Ectodermal cell (in vitro differentiated cells): ENCODE data around the gene CSNK1G2.
"Not testable (repeated sequence)": the region's sequence is repeated elsewhere in the genome, so short reads cannot be mapped to it uniquely, and the experiment has no call there.

Experiments used
- H3K27ac ChIP-seq: 2 replicates; pipeline ENCODE4 v1.7.0; 2013; ENCODE audit warnings: mild to moderate bottlenecking, low read depth, low read length; ENCODE audit not compliant: insufficient read depth, poor library complexity, severe bottlenecking
- H3K27me3 ChIP-seq: 2 replicates; pipeline ENCODE4 v1.7.0; 2013; ENCODE audit warnings: mild to moderate bottlenecking, low read length; ENCODE audit not compliant: insufficient read depth, control insufficient read depth, poor library complexity, severe bottlenecking
- H3K36me3 ChIP-seq: one replicate; pipeline ENCODE4 v1.7.0; 2013; ENCODE audit warnings: low read length; ENCODE audit not compliant: control insufficient read depth, insufficient read depth
- H3K4me1 ChIP-seq: one replicate; pipeline ENCODE4 v1.7.0; 2013; ENCODE audit warnings: low read length; ENCODE audit not compliant: control insufficient read depth, insufficient read depth
- H3K4me3 ChIP-seq: 2 replicates; pipeline ENCODE4 v1.7.0; 2013; ENCODE audit warnings: low read depth, low read length, control low read depth; ENCODE audit not compliant: insufficient read depth
- H3K9me3 ChIP-seq: 2 replicates; pipeline ENCODE4 v1.7.0; 2013; ENCODE audit warnings: mild to moderate bottlenecking, low read length, moderate library complexity; ENCODE audit not compliant: control insufficient read depth
- WGBS, 2 experiments: methylation state at CpG; one replicate each; pipeline ENCODE4 v1.1.7; 2013; ENCODE audit warnings: missing lambda C conversion rate in 2 of 2; 5-methylcytosine and 5-hydroxymethylcytosine counted together

CSNK1G2 gene

DNA sequence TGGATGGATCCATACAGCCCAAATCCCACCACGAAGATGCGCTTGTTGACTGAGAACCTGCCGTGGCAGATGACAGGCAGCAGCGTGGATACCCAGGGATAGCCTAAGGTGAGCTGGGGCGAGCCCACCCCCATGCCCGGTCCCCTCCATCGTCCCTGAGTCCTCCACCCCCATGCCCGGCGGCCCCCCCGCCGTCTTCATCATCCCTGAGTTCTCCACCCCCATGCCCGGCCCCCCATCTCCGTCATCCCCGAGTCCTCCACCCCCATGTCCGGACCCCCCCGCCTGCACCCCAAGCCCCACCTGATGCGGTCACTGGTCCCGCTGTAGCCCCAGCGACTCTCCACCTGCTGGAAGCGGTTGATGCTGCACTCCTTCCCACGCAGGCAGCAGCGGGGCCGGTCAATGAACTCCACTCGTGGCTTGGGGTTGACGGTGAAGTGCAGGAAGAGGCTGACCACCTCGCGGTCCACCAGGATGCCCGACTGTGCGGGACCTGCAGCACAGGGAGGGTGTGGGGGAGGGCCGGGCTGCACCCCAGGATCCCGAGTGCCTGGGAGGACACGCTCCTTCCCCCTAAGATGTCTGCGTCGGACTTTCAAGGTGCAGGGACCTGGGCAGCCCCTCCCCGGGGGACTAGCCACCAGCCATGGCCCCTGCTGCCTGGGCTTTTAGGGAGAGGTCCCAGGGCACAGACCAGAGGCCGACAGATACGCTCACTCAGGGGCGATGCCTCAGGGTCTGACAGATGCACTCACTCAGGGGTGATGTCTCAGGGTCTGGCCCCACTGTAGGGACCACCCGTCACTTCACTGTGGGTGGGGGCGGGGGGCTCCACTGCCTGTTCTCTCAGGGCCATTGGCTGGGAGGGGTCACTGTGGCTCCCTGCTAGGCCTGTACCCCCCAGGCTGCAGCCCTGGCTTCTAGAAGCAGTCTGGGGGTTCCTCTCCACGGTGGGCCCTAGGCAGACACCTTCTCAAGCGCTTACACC lies 46.5 kb downstream of the CSNK1G2 start:
- Histone ChIP-seq H3K27ac (peak overlapping the region; percentile 8), H3K27me3 (no peaks in the 10 kb centered on the region), H3K36me3 (peaks cover 36% of the 10 kb centered on the region), H3K9me3 (no peaks in the 10 kb centered on the region), H3K4me1 (no peaks in the 10 kb centered on the region), H3K4me3 (no peak overlapping the region)
- 91 to 93% methylated on average over 36 to 41 of the region's 42 CpGs for WGBS, 2 experiments

DNA sequence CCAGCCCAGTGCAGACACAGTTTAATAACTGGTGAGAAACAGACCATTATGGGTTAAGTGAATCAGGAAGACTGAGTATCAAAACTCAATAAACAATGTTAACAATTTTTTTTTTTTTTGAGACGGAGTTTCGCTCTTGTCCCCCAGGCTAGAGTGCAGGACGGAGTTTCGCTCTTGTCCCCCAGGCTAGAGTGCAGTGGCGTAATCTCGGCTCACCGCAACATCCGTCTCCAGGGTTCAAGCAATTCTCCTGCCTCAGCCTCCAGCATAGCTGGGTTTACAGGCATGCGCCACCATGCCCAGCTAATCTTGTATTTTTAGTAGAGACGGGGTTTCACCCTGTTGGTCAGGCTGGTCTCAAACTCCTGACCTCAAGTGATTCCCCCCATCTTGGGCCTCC lies 47.5 kb downstream of the CSNK1G2 start:
- H3K4me3 ChIP-seq, H3K27me3 ChIP-seq, H3K27ac ChIP-seq, H3K4me1 ChIP-seq, H3K9me3 ChIP-seq: not testable (repeated sequence)
- WGBS, 2 experiments, result 93 to 95% methylated on average over 10 of the region's 10 CpGs
- H3K36me3 ChIP-seq, result peaks cover 45% of the 10 kb centered on the region

DNA sequence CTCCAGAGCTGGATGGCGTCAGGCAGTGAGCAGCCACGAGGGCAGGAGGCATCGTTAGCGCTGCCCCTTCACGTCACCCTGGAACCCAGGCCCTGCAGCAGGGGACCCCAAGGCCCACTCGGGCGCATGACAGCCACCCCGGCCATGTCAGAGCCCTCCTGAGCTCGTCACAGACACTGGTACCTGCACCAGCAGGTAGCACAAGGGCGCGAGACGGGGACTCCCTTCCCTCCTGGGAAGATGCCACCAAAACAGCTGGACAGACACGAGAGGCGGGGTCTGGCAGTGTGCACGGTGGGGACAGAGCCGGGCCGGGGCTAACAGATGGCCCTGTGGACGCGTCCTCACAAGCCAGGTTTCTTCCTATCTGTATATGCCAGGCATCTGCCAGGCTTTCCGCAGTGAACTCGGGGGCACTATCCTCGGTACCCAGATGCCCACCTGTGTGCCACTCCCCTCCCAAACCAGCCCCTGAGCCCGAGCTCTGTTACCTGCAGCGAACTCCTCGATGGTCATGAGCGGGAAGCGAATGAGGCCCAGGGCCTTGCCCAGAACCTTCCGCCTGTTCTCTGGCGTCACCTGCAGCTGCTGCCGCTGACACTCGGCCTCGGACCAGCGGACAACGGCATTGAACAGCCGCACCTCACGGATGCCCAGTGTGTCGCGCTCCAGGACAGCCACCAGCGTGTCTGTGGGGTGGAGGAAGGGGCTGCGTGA lies 48.7 kb downstream of the CSNK1G2 start:
- 94 to 95% methylated on average over 40 of the region's 40 CpGs for WGBS, 2 experiments
- Histone ChIP-seq H3K4me3 (no peak overlapping the region), H3K27me3 (no peaks in the 10 kb centered on the region), H3K4me1 (no peaks in the 10 kb centered on the region), H3K9me3 (no peaks in the 10 kb centered on the region), H3K27ac (no peak overlapping the region), H3K36me3 (peaks cover 47% of the 10 kb centered on the region)

DNA sequence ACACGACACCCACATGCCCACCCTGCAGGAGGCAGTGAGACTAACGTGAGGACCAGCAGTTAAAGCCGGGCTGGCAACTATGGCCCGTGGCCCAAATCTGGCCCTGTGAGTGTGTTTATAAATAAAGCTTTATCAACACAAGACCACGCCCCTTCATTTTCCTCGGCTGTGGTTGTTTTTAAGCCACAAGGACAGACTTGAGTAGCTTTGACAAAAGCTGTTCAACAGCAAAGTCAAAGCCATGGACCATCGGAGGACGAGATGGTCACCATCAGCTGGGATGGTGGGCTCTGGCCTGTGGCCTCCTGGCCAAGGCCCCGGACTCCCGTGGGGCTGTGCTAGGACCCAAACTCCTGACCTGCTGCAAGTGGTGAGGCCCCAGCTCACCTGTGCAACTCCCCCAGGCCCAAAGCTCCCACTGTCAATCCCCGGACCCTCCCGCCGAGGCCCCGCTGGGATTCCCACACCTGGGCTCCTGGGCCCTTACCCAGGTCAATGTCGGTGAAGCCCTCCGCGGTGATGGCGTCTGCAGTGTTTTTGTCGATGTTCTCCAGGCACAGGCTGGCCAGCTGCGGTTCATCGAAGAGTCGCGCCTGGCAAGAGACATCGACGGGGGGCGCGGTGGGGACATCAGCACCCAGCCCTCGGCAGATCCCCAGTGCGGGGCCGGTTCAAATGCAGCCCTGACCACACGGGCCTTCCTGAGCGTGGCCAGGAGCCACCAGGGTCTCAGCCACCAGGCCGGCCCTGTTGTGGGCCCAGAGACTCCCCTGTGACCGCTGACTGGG lies 49.5 kb downstream of the CSNK1G2 start:
- H3K27me3 ChIP-seq, result no peaks in the 10 kb centered on the region
- no peaks in the 10 kb centered on the region for H3K4me1 ChIP-seq
- H3K36me3 ChIP-seq, result peaks cover 47% of the 10 kb centered on the region
- no peaks in the 10 kb centered on the region for H3K9me3 ChIP-seq
- WGBS, 2 experiments, result 96 to 97% methylated on average over 34 of the region's 34 CpGs
- no peak overlapping the region for H3K4me3 ChIP-seq
- no peak overlapping the region for H3K27ac ChIP-seq

DNA sequence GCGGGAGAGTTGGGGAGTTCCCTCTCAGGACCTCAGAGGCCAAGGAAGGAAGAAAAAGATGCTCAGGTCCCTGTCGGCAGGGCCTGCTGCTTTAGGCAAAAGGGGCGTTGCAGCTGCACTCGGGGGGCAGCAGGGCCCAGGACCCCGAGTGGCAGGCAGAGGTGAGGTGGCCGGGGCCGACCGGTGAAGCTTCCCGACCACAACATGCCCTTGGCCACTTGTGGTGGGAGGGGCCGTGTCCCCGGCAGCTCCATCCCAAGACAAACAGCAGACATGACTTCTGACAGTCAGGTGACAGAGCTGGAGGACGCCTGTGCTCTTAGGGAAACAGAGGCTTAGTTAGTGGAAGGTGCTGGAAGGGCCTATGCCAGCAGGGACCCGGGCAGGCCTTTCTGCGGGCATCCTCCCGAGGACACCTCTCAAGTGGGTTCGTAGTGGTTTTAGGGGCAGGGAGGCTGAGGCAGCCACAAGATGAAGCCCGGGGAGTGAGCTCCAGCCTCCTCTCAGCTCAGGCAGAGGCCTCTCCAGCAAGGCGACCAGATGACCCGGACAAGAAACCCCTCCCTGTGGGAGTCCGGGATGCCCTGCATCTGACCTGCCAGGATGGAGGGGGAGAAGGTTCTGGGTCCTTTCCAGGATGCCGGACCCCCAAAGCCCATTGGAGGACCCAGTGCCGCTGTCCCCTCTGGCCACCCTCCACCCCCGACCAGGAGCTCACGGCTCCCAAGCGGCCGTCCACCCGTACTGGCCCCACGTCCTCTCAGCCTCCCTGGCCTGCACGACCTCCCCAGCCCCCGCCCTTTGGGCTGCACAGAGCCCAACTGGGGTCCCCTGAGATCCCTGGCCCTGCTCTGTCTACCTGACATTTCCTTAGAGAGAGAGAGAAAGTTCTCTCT lies 50.3 kb downstream of the CSNK1G2 start:
- 93 to 94% methylated on average over 30 of the region's 30 CpGs for WGBS, 2 experiments
- H3K27me3 ChIP-seq, result no peaks in the 10 kb centered on the region
- H3K27ac ChIP-seq, result no peak overlapping the region
- no peaks in the 10 kb centered on the region for H3K9me3 ChIP-seq
- H3K4me3 ChIP-seq, result no peak overlapping the region
- H3K36me3 ChIP-seq, result peaks cover 45% of the 10 kb centered on the region
- H3K4me1 ChIP-seq, result no peaks in the 10 kb centered on the region

DNA sequence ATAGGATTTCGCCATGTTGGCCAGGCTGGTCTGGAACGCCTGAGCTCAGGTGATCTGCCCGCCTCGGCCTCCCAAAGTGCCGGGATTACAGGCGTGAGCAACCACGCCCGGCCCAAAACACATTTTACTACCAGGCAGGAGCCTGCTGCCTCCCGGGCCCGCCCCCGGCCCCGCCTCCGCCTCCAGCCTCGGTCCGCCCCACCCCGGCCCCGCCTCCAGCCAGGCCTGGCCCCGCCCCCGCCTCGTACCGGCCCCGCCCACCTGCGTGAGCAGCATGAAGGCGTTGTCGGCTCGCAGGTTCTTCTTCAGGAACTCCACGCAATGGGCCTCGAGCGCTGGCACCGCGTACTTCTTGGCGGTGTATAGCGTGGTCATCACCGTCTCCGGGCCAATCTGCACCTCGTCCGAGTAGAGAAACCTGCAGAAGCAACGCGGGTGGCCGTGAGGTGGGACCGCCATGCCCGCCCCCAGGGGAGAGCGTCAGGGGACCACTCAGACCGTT lies 51.8 kb downstream of the CSNK1G2 start:
- Histone ChIP-seq H3K9me3 (no peaks in the 10 kb centered on the region), H3K27ac (no peak overlapping the region), H3K4me1 (no peaks in the 10 kb centered on the region), H3K36me3 (peaks cover 43% of the 10 kb centered on the region), H3K4me3 (no peak overlapping the region), H3K27me3 (no peaks in the 10 kb centered on the region)
- WGBS, 2 experiments, result 88% methylated on average over 44 of the region's 44 CpGs

DNA sequence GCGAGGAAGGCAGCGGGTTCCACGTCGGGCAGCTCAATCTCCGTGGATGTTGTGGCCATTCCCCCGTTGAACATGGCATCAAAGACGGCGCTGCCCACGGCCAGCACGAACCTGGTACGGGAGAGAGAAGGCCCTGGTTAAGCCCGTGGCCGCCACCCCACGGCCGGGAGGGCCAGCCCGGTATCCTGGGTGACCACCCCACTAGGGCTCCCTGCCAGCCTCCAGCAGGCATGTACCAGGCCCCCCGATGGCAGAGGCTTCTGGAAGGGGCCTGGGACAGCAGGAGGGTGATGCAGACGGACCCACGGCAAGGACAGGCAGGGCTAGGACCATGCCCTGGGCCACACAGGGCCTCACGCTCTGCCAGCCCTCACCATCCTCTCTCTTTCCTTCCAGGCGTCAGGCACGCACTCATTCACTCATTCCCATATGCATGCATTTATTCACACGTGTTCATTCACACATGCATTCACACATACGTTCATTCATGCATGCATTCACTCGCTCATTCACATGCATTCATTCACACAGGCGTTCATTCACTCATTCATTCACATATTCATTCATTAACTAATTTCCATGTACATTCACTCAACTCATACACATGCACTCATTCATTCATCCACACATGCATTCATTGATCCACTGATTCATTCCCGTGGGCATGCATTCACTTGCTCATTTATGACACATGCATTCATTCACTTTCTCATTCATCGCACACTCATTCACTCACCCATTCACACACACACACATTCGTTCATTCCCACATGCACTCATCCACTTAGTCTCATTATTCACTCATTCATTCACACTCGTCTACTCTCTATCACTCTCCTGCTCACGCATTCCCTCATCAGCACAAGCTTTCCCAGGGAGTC lies 56.6 kb downstream of the CSNK1G2 start:
- H3K36me3 ChIP-seq, result peaks cover 38% of the 10 kb centered on the region
- no peaks in the 10 kb centered on the region for H3K9me3 ChIP-seq
- WGBS, 2 experiments, result 93 to 95% methylated on average over 31 of the region's 31 CpGs
- H3K4me1 ChIP-seq, result no peaks in the 10 kb centered on the region
- no peaks in the 10 kb centered on the region for H3K27me3 ChIP-seq
- H3K27ac ChIP-seq, result no peak overlapping the region
- H3K4me3 ChIP-seq, result no peak overlapping the region

DNA sequence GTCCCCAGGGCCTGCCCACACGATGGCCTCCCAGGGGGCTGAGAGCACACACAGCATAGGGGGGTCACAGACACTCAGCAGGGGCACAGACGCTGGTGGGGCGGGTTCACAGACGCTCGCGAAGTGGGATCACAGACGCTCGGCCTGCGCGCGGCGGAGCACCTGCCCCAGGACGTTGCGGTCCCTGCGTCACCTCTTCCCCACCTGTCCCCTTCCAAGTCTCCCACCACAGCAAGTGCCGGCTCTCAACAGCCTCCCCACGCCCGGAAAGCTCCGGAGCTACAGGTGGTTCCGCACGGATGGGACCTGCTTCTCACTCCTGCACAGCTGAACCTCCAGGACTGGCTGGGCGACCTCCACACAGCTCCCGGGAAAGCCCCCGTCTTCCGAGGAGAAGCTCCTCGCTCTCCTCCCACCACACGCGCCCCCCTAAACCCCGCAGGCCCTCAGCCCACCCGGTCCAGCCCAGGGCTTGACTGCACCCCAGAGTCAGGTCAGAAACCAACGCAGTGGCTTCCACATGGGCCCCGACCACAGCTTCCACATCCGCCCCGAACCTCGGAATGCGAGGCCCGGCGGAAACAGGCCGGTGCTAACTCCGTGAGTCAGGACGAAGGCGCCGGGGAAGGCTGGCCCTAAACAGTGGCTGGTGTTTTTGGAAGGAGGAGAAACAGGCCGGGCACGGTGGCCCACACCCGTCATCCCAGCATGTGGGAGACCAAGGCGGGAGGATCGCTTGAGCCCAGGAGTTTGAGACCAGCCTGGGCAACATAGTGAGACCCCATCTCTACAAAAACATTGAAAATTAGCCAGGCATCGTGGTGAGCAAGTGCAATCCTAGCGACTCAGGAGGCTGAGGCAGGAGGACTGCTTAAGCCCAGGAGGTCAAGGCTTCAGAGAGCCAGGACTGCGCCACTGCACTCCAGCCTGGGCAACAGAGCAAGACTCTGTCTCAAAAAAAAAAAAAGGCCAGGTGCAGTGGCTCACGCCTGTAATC lies 58.0 kb downstream of the CSNK1G2 start:
- Histone ChIP-seq H3K27ac (no peak overlapping the region), H3K9me3 (no peaks in the 10 kb centered on the region), H3K27me3 (no peaks in the 10 kb centered on the region), H3K4me1 (peaks cover 4% of the 10 kb centered on the region), H3K4me3 (no peak overlapping the region), H3K36me3 (peaks cover 27% of the 10 kb centered on the region)
- WGBS, 2 experiments, result 95 to 96% methylated on average over 52 of the region's 52 CpGs
